Measurements from ENCODE around the gene LDOC1. TPM values are rescaled to one million over a fixed set of nuclear protein-coding genes. Genes with fewer than 3 reads are reported as not detected.
A peak's percentile ranks its signal among the peaks of the same experiment; 100 is the strongest.
"Not testable (repeated sequence)": the region's sequence is repeated elsewhere in the genome, so short reads cannot be mapped to it uniquely, and the experiment has no call there.

LDOC1 gene
- total RNA-seq, 1 experiment from 2014 or later, result 21.8 TPM

DNA sequence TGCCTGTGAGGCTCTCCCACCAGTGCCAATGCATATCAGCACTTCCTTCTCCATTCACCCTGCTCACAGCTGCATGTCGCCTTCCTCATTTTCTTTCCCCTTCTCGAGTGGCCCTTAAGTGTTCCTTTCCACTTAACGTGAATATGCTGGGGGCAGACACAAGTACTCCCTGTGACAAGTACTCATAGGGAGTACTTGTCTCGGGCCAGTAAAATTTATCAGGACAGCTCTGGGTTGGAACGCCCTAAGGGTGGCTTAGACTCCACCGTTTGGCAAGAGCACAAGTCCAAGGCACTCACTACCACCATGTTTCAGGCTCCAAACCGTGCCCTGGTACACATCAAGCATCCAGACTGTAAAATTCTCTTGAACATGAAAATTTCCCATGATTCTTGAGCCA lies 3.9 kb upstream of the LDOC1 start:
- no peaks in the 10 kb centered on the region for H3K27me3 Mint-ChIP-seq (ENCODE audit: insufficient read depth, unreplicated experiment)
- no TSS peak for BruUV-seq (replicated peaks)
- TF ChIP-seq, protein P1, sequence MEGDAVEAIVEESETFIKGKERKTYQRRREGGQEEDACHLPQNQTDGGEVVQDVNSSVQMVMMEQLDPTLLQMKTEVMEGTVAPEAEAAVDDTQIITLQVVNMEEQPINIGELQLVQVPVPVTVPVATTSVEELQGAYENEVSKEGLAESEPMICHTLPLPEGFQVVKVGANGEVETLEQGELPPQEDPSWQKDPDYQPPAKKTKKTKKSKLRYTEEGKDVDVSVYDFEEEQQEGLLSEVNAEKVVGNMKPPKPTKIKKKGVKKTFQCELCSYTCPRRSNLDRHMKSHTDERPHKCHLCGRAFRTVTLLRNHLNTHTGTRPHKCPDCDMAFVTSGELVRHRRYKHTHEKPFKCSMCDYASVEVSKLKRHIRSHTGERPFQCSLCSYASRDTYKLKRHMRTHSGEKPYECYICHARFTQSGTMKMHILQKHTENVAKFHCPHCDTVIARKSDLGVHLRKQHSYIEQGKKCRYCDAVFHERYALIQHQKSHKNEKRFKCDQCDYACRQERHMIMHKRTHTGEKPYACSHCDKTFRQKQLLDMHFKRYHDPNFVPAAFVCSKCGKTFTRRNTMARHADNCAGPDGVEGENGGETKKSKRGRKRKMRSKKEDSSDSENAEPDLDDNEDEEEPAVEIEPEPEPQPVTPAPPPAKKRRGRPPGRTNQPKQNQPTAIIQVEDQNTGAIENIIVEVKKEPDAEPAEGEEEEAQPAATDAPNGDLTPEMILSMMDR (IDR thresholded peaks at IDR 0.05; ENCODE audit: unreplicated experiment), result no peak
- no peaks in the 10 kb centered on the region for H3K9me3 Mint-ChIP-seq (ENCODE audit: unreplicated experiment)
- H3K36me3 Mint-ChIP-seq (ENCODE audit: insufficient read depth, unreplicated experiment), result no peaks in the 10 kb centered on the region
- peaks cover 4% of the 10 kb centered on the region for H3K4me1 Mint-ChIP-seq (ENCODE audit: insufficient read depth, unreplicated experiment)
- POLR2A ChIA-PET, result interaction anchor here (0.9 kb wide), 1 partner anchor 12 kb away, joined by 3 read pairs; no protein-coding TSS in a partner anchor
- no peak overlapping the region for H3K27ac Mint-ChIP-seq (ENCODE audit: low read depth, unreplicated experiment)
- no peak overlapping the region for H3K4me3 Mint-ChIP-seq (ENCODE audit: unreplicated experiment)
- no peak for DNase-seq (ENCODE audit: unreplicated experiment)
- CTCF ChIA-PET, result no interaction called here
- intact Hi-C loops (cut with micrococcal nuclease), result no loop called here

DNA sequence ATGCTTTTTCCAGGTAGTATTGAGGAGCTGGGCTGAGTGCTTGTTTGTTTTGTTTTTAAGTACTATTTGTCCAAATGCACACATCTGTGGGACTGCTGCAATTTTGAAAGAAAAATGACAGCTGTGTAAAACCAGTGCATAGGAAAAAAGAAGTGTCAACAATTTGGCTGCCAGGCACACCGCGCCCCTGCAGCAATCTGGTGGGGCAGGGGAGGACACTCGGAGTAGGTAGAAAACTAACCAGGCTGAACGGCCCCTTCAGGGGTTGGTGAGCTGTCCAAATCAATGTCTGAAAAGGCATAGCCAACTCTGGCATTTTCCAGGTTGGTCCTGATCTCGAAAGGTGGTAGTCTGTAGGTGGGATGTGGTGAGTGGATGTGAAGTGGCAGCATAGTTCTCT lies 1.1 kb downstream of the LDOC1 start:
- Mint-ChIP-seq H3K9me3 (ENCODE audit: unreplicated experiment) (no peaks in the 10 kb centered on the region), H3K36me3 (ENCODE audit: insufficient read depth, unreplicated experiment) (no peaks in the 10 kb centered on the region), H3K4me1 (ENCODE audit: insufficient read depth, unreplicated experiment) (peaks cover 6% of the 10 kb centered on the region), H3K27me3 (ENCODE audit: insufficient read depth, unreplicated experiment) (no peaks in the 10 kb centered on the region), H3K4me3 (ENCODE audit: unreplicated experiment) (peak overlapping the region; percentile 82), H3K27ac (ENCODE audit: low read depth, unreplicated experiment) (peak overlapping the region; percentile 80)
- intact Hi-C loops (cut with micrococcal nuclease), result no loop called here
- BruUV-seq (replicated peaks), result no TSS peak
- TF ChIP-seq, protein P1 (IDR thresholded peaks at IDR 0.05; ENCODE audit: unreplicated experiment), result no peak
- no peak for DNase-seq (ENCODE audit: unreplicated experiment)
- CTCF ChIA-PET, result interaction anchor here (0.6 to 0.8 kb wide), 4 partner anchors 18 to 941 kb away, joined by 3 to 4 read pairs (median 3); no protein-coding TSS in a partner anchor
- POLR2A ChIA-PET, result interaction anchor here (0.6 kb wide), 1 partner anchor 1233 kb away, joined by 3 read pairs; no protein-coding TSS in a partner anchor

DNA sequence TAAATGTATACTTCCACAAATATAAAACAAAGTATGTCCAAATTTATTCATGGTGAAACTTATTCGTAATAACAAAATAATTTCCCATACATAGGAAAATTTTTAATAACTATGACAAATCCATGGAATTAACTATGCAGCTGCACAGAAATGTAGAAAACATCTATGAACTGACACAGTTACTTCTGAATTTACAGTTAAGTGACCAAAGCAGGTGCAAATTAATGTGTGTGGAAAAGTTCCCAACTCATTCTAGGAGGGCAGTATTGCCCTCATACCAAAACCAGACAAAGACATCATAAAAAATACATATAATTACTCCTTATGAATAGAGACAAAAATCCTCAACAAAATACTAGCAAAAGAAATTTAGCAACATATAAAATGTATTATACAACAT lies 12.5 kb downstream of the LDOC1 start:
- TF ChIP-seq, protein P1 (IDR thresholded peaks at IDR 0.05; ENCODE audit: unreplicated experiment), result no peak
- Mint-ChIP-seq H3K4me3 (ENCODE audit: unreplicated experiment) (no peak overlapping the region), H3K27ac (ENCODE audit: low read depth, unreplicated experiment) (no peak overlapping the region), H3K4me1 (ENCODE audit: insufficient read depth, unreplicated experiment) (no peaks in the 10 kb centered on the region), H3K9me3 (ENCODE audit: unreplicated experiment) (no peaks in the 10 kb centered on the region), H3K36me3 (ENCODE audit: insufficient read depth, unreplicated experiment) (no peaks in the 10 kb centered on the region), H3K27me3 (ENCODE audit: insufficient read depth, unreplicated experiment) (no peaks in the 10 kb centered on the region)
- POLR2A ChIA-PET, result no interaction called here
- DNase-seq (ENCODE audit: unreplicated experiment), result no peak
- BruUV-seq (replicated peaks), result no TSS peak
- CTCF ChIA-PET, result interaction anchor here (0.6 kb wide), 1 partner anchor 403 kb away, joined by 4 read pairs; no protein-coding TSS in a partner anchor
- intact Hi-C loops (cut with micrococcal nuclease), result no loop called here

DNA sequence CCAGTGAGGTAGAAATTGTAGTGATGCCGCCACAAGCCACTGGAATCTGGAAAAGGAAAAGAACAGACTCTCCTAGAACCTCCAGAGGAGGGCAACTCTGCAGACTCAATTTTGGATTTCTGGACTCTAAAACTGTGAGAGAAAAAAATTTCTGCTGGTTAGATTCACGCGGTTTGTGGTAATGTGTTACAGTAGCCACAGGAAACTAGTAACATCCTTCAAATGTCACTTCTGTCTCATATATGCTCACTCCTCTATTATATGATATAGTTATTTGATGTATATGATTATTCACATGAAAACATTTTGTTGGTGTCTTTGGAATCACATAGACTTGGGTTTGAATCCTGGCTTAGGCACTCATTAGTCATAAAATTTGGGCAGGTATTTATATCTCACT lies 18.8 kb downstream of the LDOC1 start:
- no peaks in the 10 kb centered on the region for H3K4me1 Mint-ChIP-seq (ENCODE audit: insufficient read depth, unreplicated experiment)
- no peaks in the 10 kb centered on the region for H3K27me3 Mint-ChIP-seq (ENCODE audit: insufficient read depth, unreplicated experiment)
- POLR2A ChIA-PET, result no interaction called here
- peaks cover 16% of the 10 kb centered on the region for H3K9me3 Mint-ChIP-seq (ENCODE audit: unreplicated experiment)
- no peak overlapping the region for H3K27ac Mint-ChIP-seq (ENCODE audit: low read depth, unreplicated experiment)
- no peaks in the 10 kb centered on the region for H3K36me3 Mint-ChIP-seq (ENCODE audit: insufficient read depth, unreplicated experiment)
- TF ChIP-seq, protein P1 (IDR thresholded peaks at IDR 0.05; ENCODE audit: unreplicated experiment), result no peak
- no peak overlapping the region for H3K4me3 Mint-ChIP-seq (ENCODE audit: unreplicated experiment)
- BruUV-seq (replicated peaks), result no TSS peak
- DNase-seq (ENCODE audit: unreplicated experiment), result no peak
- CTCF ChIA-PET, result no interaction called here
- intact Hi-C loops (cut with micrococcal nuclease), result no loop called here

- intact Hi-C loops (cut with micrococcal nuclease); H3K36me3 Mint-ChIP-seq (ENCODE audit: insufficient read depth, unreplicated experiment); POLR2A ChIA-PET; H3K27ac Mint-ChIP-seq (ENCODE audit: low read depth, unreplicated experiment); DNase-seq (ENCODE audit: unreplicated experiment); H3K27me3 Mint-ChIP-seq (ENCODE audit: insufficient read depth, unreplicated experiment); H3K4me3 Mint-ChIP-seq (ENCODE audit: unreplicated experiment); BruUV-seq (replicated peaks); H3K4me1 Mint-ChIP-seq (ENCODE audit: insufficient read depth, unreplicated experiment): not testable (repeated sequence)
- CTCF ChIA-PET, result interaction anchor here (0.7 kb wide), 1 partner anchor 9 kb away, joined by 3 read pairs; no protein-coding TSS in a partner anchor
- peaks cover 20% of the 10 kb centered on the region for H3K9me3 Mint-ChIP-seq (ENCODE audit: unreplicated experiment)
These were observed 21.7 kb downstream of the LDOC1 start for GRCh38 chrX:141155231-141155630.
